Stomach (tissue), 4 donors: ENCODE measurements around the gene TTC27.

Source experiments
- CTCF ChIP-seq, 7 experiments: fragments of 450-650 bp in 4 of 7; fragments of 200-600 bp in 3 of 7; sonication (generic) in 3 of 7; IDR thresholded peaks; one replicate each; pipeline ENCODE4 v1.5.1; 2016 to 2019; ENCODE audit warnings: antibody characterized with exemption in 7 of 7, control low read depth in 2 of 7, mild to moderate bottlenecking in 1 of 7
- EP300 ChIP-seq: sonication (generic); formaldehyde crosslinking; IDR thresholded peaks from one replicate; pipeline ENCODE4 v1.6.1; 2017; ENCODE audit warnings: antibody characterized with exemption
- POLR2AphosphoS5 ChIP-seq, 3 donors: sonication (generic); formaldehyde crosslinking; IDR thresholded peaks; one replicate each; pipeline ENCODE4 v1.6.1; 2016; ENCODE audit warnings: antibody characterized with exemption in 3 of 3

GRCh38 chr2:32801741-32802140, 173.9 kb downstream of the TTC27 start:
- TF ChIP-seq POLR2AphosphoS5 (IDR thresholded peaks at IDR 0.05) (no peak), CTCF (IDR thresholded peaks at IDR 0.05) (no peak), EP300 (no peak)
